Liver (tissue), 9 donors: Measurements from ENCODE around the gene EPHA6. TPM values are rescaled to one million over a fixed set of nuclear protein-coding genes. Genes with fewer than 3 reads are reported as not detected.

Source experiments
- DNase-seq: peaks from one replicate; pipeline ENCODE4 v3.0.0-alpha.2; 2017; ENCODE audit warnings: low spot score
- H3K27ac ChIP-seq, 2 donors: one replicate each; pipeline ENCODE4 v1.7.0; 2013; ENCODE audit warnings: inconsistent platforms in 2 of 2, low read length in 2 of 2, control low read depth in 1 of 2, low read depth in 1 of 2, mild to moderate bottlenecking in 1 of 2
- H3K27me3 ChIP-seq, 4 donors: one replicate each; pipeline versions ENCODE4 v1.6.1 to v1.7.0; 2013; ENCODE audit warnings: low read length in 3 of 4, inconsistent platforms in 1 of 4, mild to moderate bottlenecking in 1 of 4, moderate library complexity in 1 of 4; ENCODE audit not compliant: control insufficient read depth in 4 of 4, insufficient read depth in 4 of 4
- H3K36me3 ChIP-seq, 4 donors: one replicate each; pipeline versions ENCODE4 v1.6.1 to v1.7.0; 2013; ENCODE audit warnings: low read length in 3 of 4, mild to moderate bottlenecking in 3 of 4, low read depth in 1 of 4, moderate library complexity in 1 of 4; ENCODE audit not compliant: control insufficient read depth in 4 of 4, insufficient read depth in 3 of 4
- H3K4me1 ChIP-seq, 4 donors: one replicate each; pipeline versions ENCODE4 v1.6.1 to v1.7.0; 2013; ENCODE audit warnings: low read length in 3 of 4, mild to moderate bottlenecking in 3 of 4, moderate library complexity in 1 of 4; ENCODE audit not compliant: control insufficient read depth in 4 of 4, insufficient read depth in 4 of 4
- H3K4me3 ChIP-seq, 3 donors: one replicate each; pipeline versions ENCODE4 v1.6.1 to v1.7.0; 2013; ENCODE audit warnings: low read length in 3 of 3, control low read depth in 1 of 3, low read depth in 1 of 3, mild to moderate bottlenecking in 1 of 3
- H3K9ac ChIP-seq, 2 donors: one replicate each; pipeline ENCODE4 v1.7.0; 2013; ENCODE audit warnings: low read length in 2 of 2, mild to moderate bottlenecking in 2 of 2, moderate library complexity in 2 of 2, control low read depth in 1 of 2, low read depth in 1 of 2
- H3K9me3 ChIP-seq, 4 donors: one replicate each; pipeline versions ENCODE4 v1.6.1 to v1.7.0; 2013; ENCODE audit warnings: low read length in 3 of 4; ENCODE audit not compliant: control insufficient read depth in 4 of 4
- EGR1 ChIP-seq, 2 donors: IDR thresholded peaks; 2 replicates each; pipeline ENCODE4 v1.6.1; 2016 to 2018; ENCODE audit warnings: antibody characterized with exemption in 2 of 2, low read depth in 2 of 2
- FOXA1 ChIP-seq: IDR thresholded peaks from 2 replicates; pipeline ENCODE4 v1.6.1; 2016; ENCODE audit warnings: antibody characterized with exemption
- FOXA2 ChIP-seq: IDR thresholded peaks from 2 replicates; pipeline ENCODE4 v1.6.1; 2016; ENCODE audit warnings: antibody characterized with exemption
- HNF4G ChIP-seq: IDR thresholded peaks from 2 replicates; pipeline ENCODE4 v1.6.1; 2016; ENCODE audit warnings: antibody characterized with exemption
- NR2F2 ChIP-seq: IDR thresholded peaks from 2 replicates; pipeline ENCODE4 v1.6.1; 2016; ENCODE audit warnings: antibody characterized with exemption
- RAD21 ChIP-seq, 2 donors: IDR thresholded peaks; 2 replicates each; pipeline ENCODE4 v1.6.1; 2016; ENCODE audit warnings: antibody characterized with exemption in 2 of 2, mild to moderate bottlenecking in 2 of 2
- RXRA ChIP-seq, 2 donors: IDR thresholded peaks; 2 replicates each; pipeline ENCODE4 v1.6.1; 2017 to 2018; ENCODE audit warnings: antibody characterized with exemption in 2 of 2, mild to moderate bottlenecking in 1 of 2
- SP1 ChIP-seq: IDR thresholded peaks from 2 replicates; pipeline ENCODE4 v1.6.1; 2018; ENCODE audit warnings: antibody characterized with exemption, mild to moderate bottlenecking
- TAF1 ChIP-seq: conservative IDR thresholded peaks from 2 replicates; pipeline ENCODE4 v1.6.1; 2016; ENCODE audit warnings: antibody characterized with exemption, mild to moderate bottlenecking
- polyA plus RNA-seq, 2 donors: library from polyadenylated mRNA; stranded (reverse) in 1 of 2; unstranded in 1 of 2; fragments of 200-250 nt in 1 of 2; fragments of >200 nt in 1 of 2; fragmentation: Nextera tagmentation in 1 of 2; extraction: Ambion mirVana in 1 of 2; gene quantifications; one replicate each; pipeline versions ENCODE4 v1.2.1 to v1.2.3, GENCODE V29; 2013 to 2015
- total RNA-seq, 2 donors: library from RNA; depleted of rRNA; stranded (reverse); fragments of >200 nt; gene quantifications; one replicate each; pipeline ENCODE4 v1.2.3, GENCODE V29; 2014
- TF ChIP-seq, protein P1 (sequence below): IDR thresholded peaks from 2 replicates; pipeline ENCODE4 v1.6.1; 2016; ENCODE audit warnings: antibody characterized with exemption
- TF ChIP-seq, protein P2 (sequence below): IDR thresholded peaks from 2 replicates; pipeline ENCODE4 v1.6.1; 2016; ENCODE audit warnings: antibody characterized with exemption
- TF ChIP-seq, protein P3 (sequence below): IDR thresholded peaks from 2 replicates; pipeline ENCODE4 v1.6.1; 2016; ENCODE audit warnings: antibody characterized with exemption, mild to moderate bottlenecking
- TF ChIP-seq, protein P4 (sequence below): fragments of 150-350 bp; IDR thresholded peaks from 2 replicates; pipeline ENCODE4 v1.5.1; 2017; ENCODE audit warnings: improper control_type of control experiment, low read depth, low read length; ENCODE audit not compliant: missing input control
- donor health status: healthy.
- donor health status: healthy.
- donor health status: healthy.
- donor health status: healthy.
- donor health status: healthy.

EPHA6 gene
- total and polyA plus RNA-seq, 4 donors = 0.05 to 0.17 (median 0.05) TPM; not detected in 1

GRCh38 chr3:97778152-97778551, 963.8 kb downstream of the EPHA6 start:
- no peaks in the 10 kb centered on the region for H3K27me3 ChIP-seq
- H3K36me3 ChIP-seq = no peaks in the 10 kb centered on the region
- H3K4me1 ChIP-seq = peaks cover 0 to 3% (median 0%) of the 10 kb centered on the region in 4 donors
- H3K4me3 ChIP-seq = no peak overlapping the region
- H3K9ac ChIP-seq = no peak overlapping the region
- DNase-seq = no peak
- H3K27ac ChIP-seq = no peak overlapping the region
- H3K9me3 ChIP-seq = no peaks in the 10 kb centered on the region
- TF ChIP-seq, protein P1, sequence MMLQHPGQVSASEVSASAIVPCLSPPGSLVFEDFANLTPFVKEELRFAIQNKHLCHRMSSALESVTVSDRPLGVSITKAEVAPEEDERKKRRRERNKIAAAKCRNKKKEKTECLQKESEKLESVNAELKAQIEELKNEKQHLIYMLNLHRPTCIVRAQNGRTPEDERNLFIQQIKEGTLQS = no peak
- no peak for TF ChIP-seq NR2F2
- no peak for TF ChIP-seq HNF4G
- TF ChIP-seq, protein P2, sequence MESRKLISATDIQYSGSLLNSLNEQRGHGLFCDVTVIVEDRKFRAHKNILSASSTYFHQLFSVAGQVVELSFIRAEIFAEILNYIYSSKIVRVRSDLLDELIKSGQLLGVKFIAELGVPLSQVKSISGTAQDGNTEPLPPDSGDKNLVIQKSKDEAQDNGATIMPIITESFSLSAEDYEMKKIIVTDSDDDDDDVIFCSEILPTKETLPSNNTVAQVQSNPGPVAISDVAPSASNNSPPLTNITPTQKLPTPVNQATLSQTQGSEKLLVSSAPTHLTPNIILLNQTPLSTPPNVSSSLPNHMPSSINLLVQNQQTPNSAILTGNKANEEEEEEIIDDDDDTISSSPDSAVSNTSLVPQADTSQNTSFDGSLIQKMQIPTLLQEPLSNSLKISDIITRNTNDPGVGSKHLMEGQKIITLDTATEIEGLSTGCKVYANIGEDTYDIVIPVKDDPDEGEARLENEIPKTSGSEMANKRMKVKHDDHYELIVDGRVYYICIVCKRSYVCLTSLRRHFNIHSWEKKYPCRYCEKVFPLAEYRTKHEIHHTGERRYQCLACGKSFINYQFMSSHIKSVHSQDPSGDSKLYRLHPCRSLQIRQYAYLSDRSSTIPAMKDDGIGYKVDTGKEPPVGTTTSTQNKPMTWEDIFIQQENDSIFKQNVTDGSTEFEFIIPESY = no peak
- no peak for TF ChIP-seq EGR1 (IDR thresholded peaks at IDR 0.05; ENCODE audit: low read depth in 2 of 2)
- no peak for TF ChIP-seq TAF1
- TF ChIP-seq FOXA1 = no peak
- TF ChIP-seq FOXA2 = no peak
- TF ChIP-seq, protein P3, sequence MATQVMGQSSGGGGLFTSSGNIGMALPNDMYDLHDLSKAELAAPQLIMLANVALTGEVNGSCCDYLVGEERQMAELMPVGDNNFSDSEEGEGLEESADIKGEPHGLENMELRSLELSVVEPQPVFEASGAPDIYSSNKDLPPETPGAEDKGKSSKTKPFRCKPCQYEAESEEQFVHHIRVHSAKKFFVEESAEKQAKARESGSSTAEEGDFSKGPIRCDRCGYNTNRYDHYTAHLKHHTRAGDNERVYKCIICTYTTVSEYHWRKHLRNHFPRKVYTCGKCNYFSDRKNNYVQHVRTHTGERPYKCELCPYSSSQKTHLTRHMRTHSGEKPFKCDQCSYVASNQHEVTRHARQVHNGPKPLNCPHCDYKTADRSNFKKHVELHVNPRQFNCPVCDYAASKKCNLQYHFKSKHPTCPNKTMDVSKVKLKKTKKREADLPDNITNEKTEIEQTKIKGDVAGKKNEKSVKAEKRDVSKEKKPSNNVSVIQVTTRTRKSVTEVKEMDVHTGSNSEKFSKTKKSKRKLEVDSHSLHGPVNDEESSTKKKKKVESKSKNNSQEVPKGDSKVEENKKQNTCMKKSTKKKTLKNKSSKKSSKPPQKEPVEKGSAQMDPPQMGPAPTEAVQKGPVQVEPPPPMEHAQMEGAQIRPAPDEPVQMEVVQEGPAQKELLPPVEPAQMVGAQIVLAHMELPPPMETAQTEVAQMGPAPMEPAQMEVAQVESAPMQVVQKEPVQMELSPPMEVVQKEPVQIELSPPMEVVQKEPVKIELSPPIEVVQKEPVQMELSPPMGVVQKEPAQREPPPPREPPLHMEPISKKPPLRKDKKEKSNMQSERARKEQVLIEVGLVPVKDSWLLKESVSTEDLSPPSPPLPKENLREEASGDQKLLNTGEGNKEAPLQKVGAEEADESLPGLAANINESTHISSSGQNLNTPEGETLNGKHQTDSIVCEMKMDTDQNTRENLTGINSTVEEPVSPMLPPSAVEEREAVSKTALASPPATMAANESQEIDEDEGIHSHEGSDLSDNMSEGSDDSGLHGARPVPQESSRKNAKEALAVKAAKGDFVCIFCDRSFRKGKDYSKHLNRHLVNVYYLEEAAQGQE = no peak
- TF ChIP-seq, protein P4, sequence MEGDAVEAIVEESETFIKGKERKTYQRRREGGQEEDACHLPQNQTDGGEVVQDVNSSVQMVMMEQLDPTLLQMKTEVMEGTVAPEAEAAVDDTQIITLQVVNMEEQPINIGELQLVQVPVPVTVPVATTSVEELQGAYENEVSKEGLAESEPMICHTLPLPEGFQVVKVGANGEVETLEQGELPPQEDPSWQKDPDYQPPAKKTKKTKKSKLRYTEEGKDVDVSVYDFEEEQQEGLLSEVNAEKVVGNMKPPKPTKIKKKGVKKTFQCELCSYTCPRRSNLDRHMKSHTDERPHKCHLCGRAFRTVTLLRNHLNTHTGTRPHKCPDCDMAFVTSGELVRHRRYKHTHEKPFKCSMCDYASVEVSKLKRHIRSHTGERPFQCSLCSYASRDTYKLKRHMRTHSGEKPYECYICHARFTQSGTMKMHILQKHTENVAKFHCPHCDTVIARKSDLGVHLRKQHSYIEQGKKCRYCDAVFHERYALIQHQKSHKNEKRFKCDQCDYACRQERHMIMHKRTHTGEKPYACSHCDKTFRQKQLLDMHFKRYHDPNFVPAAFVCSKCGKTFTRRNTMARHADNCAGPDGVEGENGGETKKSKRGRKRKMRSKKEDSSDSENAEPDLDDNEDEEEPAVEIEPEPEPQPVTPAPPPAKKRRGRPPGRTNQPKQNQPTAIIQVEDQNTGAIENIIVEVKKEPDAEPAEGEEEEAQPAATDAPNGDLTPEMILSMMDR = no peak
- TF ChIP-seq RXRA (IDR thresholded peaks at IDR 0.05) = no peak

- H3K9ac ChIP-seq = no peak overlapping the region
- H3K9me3 ChIP-seq = no peaks in the 10 kb centered on the region
- no peak overlapping the region for H3K27ac ChIP-seq
- no peak for TF ChIP-seq SP1
- TF ChIP-seq, protein P4 = peak; percentile 79
- TF ChIP-seq RAD21 (IDR thresholded peaks at IDR 0.05) = peak; percentile 94 to 95
- H3K27me3 ChIP-seq = no peaks in the 10 kb centered on the region
- H3K4me1 ChIP-seq = no peaks in the 10 kb centered on the region
- DNase-seq = no peak
- H3K4me3 ChIP-seq = no peak overlapping the region
- H3K36me3 ChIP-seq = no peaks in the 10 kb centered on the region
These were observed 979.1 kb downstream of the EPHA6 start for GRCh38 chr3:97793420-97794019.
